ENCODE data around the gene TSHB. TPM values are rescaled to one million over a fixed set of nuclear protein-coding genes. Genes with fewer than 3 reads are reported as not detected.

The TSHB gene
- total RNA-seq, 1 experiment from 2014 or later, result not detected

GRCh38 chr1:115078708-115079107, 49.1 kb downstream of the TSHB start:
- DNase-seq (ENCODE audit: low spot score) (no peak), ATAC-seq (no peak)
- Mint-ChIP-seq H3K4me3 (no peak overlapping the region), H3K27ac (no peak overlapping the region), H3K27me3 (ENCODE audit: low read depth) (no peaks in the 10 kb centered on the region; the same call in none of the 2 replicates), H3K4me1 (peaks cover 12% of the 10 kb centered on the region), H3K9me3 (no peaks in the 10 kb centered on the region), H3K36me3 (no peaks in the 10 kb centered on the region)
- ChIA-PET POLR2A (no interaction called here), CTCF (interaction anchor here (2.0 kb wide), 1 partner anchor 26 kb away, joined by 11 read pairs; no protein-coding TSS in a partner anchor)
- TF ChIP-seq RORB (CRISPR knock-in tag; IDR thresholded peaks at IDR 0.05) (no peak), EMX1 (CRISPR knock-in tag; IDR thresholded peaks at IDR 0.05) (no peak), ATF2 (CRISPR knock-in tag; IDR thresholded peaks at IDR 0.05; ENCODE audit: borderline replicate concordance, low read depth) (no peak), ZBTB21 (CRISPR knock-in tag; IDR thresholded peaks at IDR 0.05; ENCODE audit: borderline replicate concordance) (no peak), ZNF121 (CRISPR knock-in tag; IDR thresholded peaks at IDR 0.05) (no peak)

- no peak for DNase-seq (ENCODE audit: low spot score)
Observed at GRCh38 chr1:115082949-115083348, 53.3 kb downstream of the TSHB start.

More at GRCh38 chr1:115082949-115083348, 53.3 kb downstream of the TSHB start:
- no peaks in the 10 kb centered on the region for H3K9me3 Mint-ChIP-seq
- no peak for ATAC-seq
- POLR2A ChIA-PET, result interaction anchor here (0.6 kb wide), 1 partner anchor 208 kb away, joined by 3 read pairs; no protein-coding TSS in a partner anchor
- H3K27ac Mint-ChIP-seq, result no peak overlapping the region
- peaks cover 33% of the 10 kb centered on the region for H3K4me1 Mint-ChIP-seq
- H3K4me3 Mint-ChIP-seq, result no peak overlapping the region
- H3K27me3 Mint-ChIP-seq (ENCODE audit: low read depth), result peaks cover 5% of the 10 kb centered on the region
- no peak for TF ChIP-seq MAX (CRISPR knock-in tag; IDR thresholded peaks at IDR 0.05)
- TF ChIP-seq JUN (CRISPR knock-in tag; IDR thresholded peaks at IDR 0.05), result no peak
- TF ChIP-seq SMAD3 (CRISPR knock-in tag; IDR thresholded peaks at IDR 0.05; ENCODE audit: borderline replicate concordance), result no peak
- no peaks in the 10 kb centered on the region for H3K36me3 Mint-ChIP-seq
- CTCF ChIA-PET, result no interaction called here

Other genes starting within 250 kb of the TSHB start
- gene SIKE1, start 249.1 kb upstream of the TSHB start, total RNA-seq (2021), result 65.2 to 75.2 TPM (median 68.7 TPM) in 3 replicates
- 0.34 TPM in 1 of 3 replicates, not detected in the others for gene SYCP1, start 175.0 kb upstream of the TSHB start, total RNA-seq (2021)
- 12.0 to 14.8 TPM (median 14.6 TPM) in 3 replicates for gene TSPAN2, start 59.7 kb downstream of the TSHB start, total RNA-seq (2021)